ENCODE data around the gene SEC24B.

DNA sequence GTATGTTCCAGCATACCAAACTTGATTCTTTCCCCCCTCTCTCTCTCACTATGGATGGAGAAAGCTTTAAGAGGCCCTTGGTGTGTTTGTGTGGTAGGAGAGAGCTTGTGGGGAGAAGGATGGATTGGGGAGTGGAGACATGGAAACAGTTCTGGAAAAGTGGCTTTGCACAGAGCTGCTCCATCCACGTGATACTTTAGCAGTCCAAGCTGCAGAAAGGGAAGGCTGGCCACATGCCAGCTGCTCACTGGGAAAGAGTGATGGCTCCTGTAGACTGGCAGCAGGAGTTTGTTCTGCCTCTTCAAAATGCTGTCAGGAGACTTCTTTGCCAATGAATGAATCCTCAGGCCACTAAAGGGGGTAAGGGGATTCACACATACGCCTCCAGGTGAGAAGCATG lies 21.7 kb upstream of the SEC24B start:
- TF ChIP-seq TAF1 (IDR thresholded peaks at IDR 0.05; ENCODE audit: borderline replicate concordance, insufficient read depth, low read length) (no peak), REST (IDR thresholded peaks at IDR 0.05; ENCODE audit: insufficient read depth in 1 of 2, low read depth in 2 of 2, low read length in 2 of 2) (no peak)

Measured in PFSK-1 (cell line).